ENCODE data around the gene METTL14. TPM values are rescaled to one million over a fixed set of nuclear protein-coding genes. Genes with fewer than 3 reads are reported as not detected.
A peak's percentile ranks its signal among the peaks of the same experiment; 100 is the strongest.

Gene METTL14
- total RNA-seq, 1 donor from 2014 or later: 28.1 TPM

DNA sequence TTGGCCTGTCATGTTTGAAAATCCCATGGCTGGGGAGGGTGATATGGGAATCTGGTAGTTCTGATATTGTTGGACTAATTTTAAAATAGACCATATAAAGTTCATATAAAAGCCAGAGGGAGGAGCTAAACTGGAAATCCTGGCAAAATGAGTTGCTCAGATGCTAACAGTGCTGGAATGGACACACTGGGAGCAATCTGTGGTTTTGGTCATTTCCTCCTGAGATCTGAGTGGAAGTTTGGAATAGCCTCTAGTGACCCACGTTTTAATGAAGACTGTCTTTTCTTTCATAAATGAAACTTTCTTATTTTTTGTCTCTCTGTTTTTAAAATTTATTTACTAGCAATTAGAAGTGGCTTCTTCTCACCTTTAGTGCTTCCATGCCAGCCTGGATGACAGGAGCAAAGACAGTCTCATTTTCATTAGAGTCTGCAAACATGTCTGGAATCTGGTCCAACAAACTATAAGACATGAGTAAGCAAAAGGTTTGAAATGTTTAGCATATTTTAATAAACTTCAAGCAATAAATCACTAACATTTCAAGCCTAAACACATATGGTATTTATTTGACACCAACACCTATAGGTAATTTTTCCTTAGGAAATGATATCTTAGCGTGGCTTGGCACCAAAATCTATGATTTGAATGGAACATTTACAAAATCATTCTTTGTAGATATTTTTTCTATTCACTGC lies 66.6 kb downstream of the METTL14 start:
- Histone ChIP-seq H3K4me3 (no peak overlapping the region), H3K4me1 (peaks cover 92% of the 10 kb centered on the region), H3K27me3 (ENCODE audit: low read depth) (no peaks in the 10 kb centered on the region), H3K9me3 (replicated peaks) (no peaks in the 10 kb centered on the region), H3K36me3 (peaks cover 27% of the 10 kb centered on the region), H3K27ac (replicated peaks) (peak overlapping the region; percentile 89)
- no peak for DNase-seq
- intact Hi-C loops (cut with micrococcal nuclease): no loop called here
- TF ChIP-seq, protein P1, sequence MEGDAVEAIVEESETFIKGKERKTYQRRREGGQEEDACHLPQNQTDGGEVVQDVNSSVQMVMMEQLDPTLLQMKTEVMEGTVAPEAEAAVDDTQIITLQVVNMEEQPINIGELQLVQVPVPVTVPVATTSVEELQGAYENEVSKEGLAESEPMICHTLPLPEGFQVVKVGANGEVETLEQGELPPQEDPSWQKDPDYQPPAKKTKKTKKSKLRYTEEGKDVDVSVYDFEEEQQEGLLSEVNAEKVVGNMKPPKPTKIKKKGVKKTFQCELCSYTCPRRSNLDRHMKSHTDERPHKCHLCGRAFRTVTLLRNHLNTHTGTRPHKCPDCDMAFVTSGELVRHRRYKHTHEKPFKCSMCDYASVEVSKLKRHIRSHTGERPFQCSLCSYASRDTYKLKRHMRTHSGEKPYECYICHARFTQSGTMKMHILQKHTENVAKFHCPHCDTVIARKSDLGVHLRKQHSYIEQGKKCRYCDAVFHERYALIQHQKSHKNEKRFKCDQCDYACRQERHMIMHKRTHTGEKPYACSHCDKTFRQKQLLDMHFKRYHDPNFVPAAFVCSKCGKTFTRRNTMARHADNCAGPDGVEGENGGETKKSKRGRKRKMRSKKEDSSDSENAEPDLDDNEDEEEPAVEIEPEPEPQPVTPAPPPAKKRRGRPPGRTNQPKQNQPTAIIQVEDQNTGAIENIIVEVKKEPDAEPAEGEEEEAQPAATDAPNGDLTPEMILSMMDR (IDR thresholded peaks at IDR 0.05; ENCODE audit: borderline replicate concordance): no peak

GRCh38 chr4:118752551-118752950 lies 67.4 kb downstream of the METTL14 start:
- Histone ChIP-seq H3K9me3 (replicated peaks) (no peaks in the 10 kb centered on the region), H3K4me3 (no peak overlapping the region), H3K27me3 (ENCODE audit: low read depth) (no peaks in the 10 kb centered on the region), H3K36me3 (peaks cover 32% of the 10 kb centered on the region), H3K27ac (replicated peaks) (peak overlapping the region; percentile 89), H3K4me1 (peaks cover 92% of the 10 kb centered on the region)
- DNase-seq: no peak
- intact Hi-C loops (cut with micrococcal nuclease): no loop called here
- TF ChIP-seq, protein P1 (IDR thresholded peaks at IDR 0.05; ENCODE audit: borderline replicate concordance): no peak

- Histone ChIP-seq H3K9me3 (replicated peaks) (no peaks in the 10 kb centered on the region), H3K27me3 (ENCODE audit: low read depth) (no peaks in the 10 kb centered on the region), H3K27ac (replicated peaks) (peak overlapping the region; percentile 89), H3K4me3 (no peak overlapping the region), H3K36me3 (peaks cover 32% of the 10 kb centered on the region), H3K4me1 (peaks cover 96% of the 10 kb centered on the region)
- intact Hi-C loops (cut with micrococcal nuclease): no loop called here
- no peak for DNase-seq
- TF ChIP-seq, protein P1 (IDR thresholded peaks at IDR 0.05; ENCODE audit: borderline replicate concordance): no peak
Observed at GRCh38 chr4:118753096-118753495, 67.9 kb downstream of the METTL14 start.

DNA sequence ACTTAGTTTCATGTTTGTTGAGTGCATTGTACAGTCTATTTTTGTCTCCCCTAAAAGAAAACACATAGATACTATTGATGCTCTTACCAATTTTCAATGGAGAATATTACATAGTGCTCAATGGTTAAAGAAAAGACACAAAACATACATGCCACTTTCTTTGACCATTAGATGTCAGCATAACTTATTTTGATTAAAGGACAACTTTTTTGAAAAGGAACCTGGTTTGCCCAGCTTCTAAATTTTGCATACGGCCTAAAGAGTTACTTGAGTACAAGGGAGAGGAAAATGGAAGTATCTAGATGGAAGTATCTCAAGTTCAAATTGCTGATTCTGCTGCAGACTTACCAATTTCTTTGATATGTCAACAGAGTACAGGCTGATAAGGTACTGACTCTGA lies 68.5 kb downstream of the METTL14 start:
- Histone ChIP-seq H3K9me3 (replicated peaks) (no peaks in the 10 kb centered on the region), H3K36me3 (peaks cover 32% of the 10 kb centered on the region), H3K4me1 (peaks cover 100% of the 10 kb centered on the region), H3K27ac (replicated peaks) (peak overlapping the region; percentile 89), H3K27me3 (ENCODE audit: low read depth) (no peaks in the 10 kb centered on the region), H3K4me3 (no peak overlapping the region)
- intact Hi-C loops (cut with micrococcal nuclease): no loop called here
- no peak for DNase-seq
- TF ChIP-seq, protein P1 (IDR thresholded peaks at IDR 0.05; ENCODE audit: borderline replicate concordance): no peak

GRCh38 chr4:118754890-118755289 lies 69.7 kb downstream of the METTL14 start:
- Histone ChIP-seq H3K36me3 (peaks cover 32% of the 10 kb centered on the region), H3K4me3 (no peak overlapping the region), H3K4me1 (peaks cover 100% of the 10 kb centered on the region), H3K27ac (replicated peaks) (peak overlapping the region; percentile 89), H3K27me3 (ENCODE audit: low read depth) (no peaks in the 10 kb centered on the region), H3K9me3 (replicated peaks) (no peaks in the 10 kb centered on the region)
- intact Hi-C loops (cut with micrococcal nuclease): no loop called here
- no peak for DNase-seq
- TF ChIP-seq, protein P1 (IDR thresholded peaks at IDR 0.05; ENCODE audit: borderline replicate concordance): no peak
